Kasumi-1 (cell line): ENCODE results near the gene DLX3.

Experiments
- DNase-seq, 2 experiments: peaks; one replicate each; lab custom pipeline; 2025; lab: John Stamatoyannopoulos, UW

DLX3 gene

DNA sequence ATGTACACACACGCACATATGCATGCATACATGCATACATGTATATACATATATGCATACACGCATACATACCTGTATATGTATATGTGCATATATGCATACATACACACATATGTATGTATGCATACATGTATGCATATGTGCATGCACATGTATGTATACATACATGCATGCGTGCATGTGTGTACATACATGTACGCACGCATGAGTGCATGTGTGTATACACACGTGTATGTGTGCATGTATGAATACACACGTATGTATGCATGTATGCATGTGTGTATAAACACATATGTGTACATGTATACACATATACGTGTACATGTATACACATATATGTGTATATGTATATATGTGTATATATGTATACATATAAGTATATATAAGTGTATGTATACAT lies 28.5 kb upstream of the DLX3 start:
- DNase-seq, result no peak

DNA sequence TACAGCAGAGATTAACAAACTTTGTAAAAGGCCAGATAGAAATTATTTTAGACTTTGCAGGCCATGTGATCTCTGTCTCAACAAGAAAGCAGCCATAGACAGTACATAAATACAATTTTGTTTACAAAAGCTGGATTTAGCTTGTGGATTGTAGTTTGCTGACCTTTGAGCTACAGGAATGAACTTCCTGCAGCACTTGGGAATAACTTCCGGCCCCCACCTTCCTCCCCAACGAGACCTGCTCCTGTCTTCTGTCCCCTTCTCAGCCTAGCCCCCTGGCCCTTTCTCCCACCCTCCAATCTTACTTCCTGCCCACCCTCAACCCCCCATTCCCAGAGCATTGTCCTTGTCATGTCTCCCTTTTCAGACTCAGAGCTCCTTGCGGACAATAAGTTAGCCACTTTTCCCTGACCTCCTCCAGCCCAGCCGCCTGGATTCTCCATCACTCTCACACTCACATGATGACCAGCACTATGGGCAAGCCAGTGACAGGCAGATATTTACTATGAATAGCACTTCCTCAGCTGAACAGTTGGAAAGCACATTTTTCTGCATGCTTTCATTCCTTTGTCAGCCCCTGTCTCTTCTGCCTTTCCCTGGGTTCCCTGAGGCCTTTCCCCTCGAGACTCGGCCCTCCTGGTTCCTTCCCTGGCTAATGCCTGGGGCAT lies 27.6 kb upstream of the DLX3 start:
- no peak for DNase-seq

DNA sequence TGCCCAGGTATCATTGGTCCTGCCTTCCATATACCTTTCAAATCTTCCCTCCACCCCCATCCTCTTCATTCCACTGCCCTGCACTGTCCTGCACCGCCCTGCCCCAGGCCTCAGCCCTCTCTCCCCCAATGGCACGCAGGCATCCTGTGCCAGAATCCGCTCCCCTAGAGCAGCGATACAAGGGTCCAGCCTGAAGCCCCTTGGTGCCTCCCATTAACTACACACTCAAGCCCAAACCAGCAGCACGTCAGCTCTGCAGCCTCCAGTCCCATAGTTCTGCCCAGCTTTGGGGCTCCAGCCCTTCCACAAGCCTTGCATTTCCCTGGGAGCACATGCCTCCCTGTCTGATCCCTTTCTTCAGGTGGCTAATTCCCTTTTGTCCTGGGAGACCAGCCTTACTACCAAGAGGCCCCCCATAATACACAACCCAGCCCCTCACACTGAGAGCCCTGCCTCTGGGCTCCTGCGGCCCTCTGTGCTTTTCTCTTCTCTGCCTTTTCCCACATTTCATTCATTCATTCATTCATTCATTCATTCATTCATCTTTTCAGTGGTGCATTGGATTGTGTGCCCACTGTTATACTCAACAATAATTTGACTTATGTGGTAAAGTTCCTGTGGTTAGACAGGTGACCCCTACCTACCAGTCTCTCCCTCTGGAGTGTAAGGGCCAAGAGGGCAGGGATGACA lies 26.8 kb upstream of the DLX3 start:
- DNase-seq, result no peak

DNA sequence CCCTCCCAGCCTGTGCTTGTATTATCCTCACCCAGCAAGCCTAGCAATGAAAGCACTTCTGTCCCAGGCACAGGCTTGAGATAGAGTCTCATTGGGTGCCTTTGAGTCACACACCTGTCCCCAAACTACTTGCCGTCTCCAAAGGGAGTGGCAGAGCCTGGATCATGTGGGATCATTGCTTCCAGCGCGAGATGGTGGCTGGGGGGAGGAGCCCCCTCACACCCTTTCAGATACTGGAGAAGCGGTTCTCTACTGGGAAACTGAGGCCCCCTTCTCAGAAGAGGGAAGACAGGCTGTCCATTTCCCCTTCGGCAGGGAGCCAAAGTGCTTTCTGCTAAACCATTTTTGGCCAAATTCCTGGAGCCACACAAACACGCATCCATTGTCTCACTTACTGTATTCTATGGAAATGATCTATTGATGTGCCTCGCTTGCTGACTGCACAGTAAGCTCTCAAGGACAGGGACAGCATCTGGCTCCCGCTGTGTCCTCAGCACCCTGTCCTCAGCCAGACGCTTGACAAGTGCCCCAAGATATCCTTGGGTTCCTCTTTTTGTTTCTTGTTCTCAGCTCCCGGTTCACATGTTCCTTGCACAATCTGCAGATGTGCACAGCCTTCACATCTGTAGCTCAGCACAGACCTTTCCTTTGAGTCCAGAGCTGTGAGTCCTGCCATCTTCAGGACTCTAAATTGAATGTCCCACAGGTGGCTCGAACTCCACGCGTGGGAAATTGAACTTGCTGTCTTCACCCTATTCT lies 26.0 kb upstream of the DLX3 start:
- DNase-seq, result peak; percentile 95 to 97

DNA sequence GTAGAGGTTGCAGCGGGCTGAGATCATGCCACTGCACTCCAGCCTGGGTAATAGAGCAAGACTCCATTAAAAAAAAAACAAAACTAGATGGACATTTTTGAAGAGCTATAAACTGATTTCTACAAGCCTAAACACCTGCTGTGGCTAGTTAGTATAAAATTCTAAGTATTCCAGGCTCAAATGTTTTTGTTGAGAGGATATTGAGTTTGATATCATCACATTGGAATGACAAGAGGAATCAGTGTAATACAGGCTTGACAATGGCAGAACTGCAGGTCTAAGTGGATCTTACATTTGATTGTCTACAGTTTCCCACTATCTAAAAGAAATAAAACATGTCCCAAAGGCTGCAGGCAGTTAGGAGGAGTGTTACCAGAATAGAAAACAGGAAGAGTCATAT lies 23.9 kb upstream of the DLX3 start:
- DNase-seq, result no peak

DNA sequence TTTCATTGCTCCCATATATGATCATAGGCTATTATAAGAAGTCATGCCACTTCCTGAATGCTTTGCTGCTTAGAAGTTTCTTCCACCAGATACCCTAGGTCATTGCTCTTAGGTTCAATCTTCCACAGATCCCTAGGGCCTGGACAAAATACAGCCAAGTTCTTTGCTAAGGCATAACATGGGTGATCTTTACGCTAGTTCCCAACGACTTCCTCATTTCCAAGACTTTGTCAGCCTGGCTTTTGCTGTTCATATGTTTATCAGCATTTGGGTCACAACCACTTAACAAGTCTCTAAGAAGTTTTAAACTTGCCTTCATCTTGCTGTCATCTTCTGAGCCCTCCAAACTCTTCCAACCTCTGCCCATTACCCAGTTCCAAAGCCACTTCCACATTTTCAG lies 20.1 kb upstream of the DLX3 start:
- DNase-seq, result peak; percentile 15 to 17

DNA sequence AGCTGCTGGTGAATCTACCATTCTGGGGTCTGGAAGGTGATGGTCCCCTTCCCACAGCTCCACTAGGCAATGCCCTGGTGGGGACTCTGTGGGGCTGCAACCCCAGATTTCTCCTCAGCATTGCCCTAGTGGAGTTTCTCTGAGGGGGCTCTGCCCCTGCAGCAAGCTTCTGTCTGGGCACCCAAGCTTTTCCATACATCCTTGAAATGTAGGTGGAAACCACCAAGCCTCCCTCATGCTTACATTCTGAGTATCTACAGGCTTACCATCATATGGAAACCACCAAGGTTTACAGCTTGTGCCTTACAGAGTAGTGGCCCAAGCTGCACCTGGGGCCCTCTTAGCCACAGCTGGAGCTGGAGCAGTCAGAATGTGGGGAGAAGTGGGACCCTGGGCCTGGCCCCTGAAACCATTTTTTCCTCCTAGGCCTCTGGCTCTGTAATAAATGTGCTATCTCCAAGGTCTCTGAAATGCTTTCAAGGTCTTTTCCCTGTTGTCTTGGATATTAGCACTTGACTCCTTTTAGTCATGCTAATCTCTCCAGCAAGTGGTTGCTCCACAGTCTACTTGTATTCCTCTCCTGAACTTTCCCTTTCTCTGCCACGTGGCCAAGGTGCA lies 19.6 kb upstream of the DLX3 start:
- DNase-seq, result no peak

DNA sequence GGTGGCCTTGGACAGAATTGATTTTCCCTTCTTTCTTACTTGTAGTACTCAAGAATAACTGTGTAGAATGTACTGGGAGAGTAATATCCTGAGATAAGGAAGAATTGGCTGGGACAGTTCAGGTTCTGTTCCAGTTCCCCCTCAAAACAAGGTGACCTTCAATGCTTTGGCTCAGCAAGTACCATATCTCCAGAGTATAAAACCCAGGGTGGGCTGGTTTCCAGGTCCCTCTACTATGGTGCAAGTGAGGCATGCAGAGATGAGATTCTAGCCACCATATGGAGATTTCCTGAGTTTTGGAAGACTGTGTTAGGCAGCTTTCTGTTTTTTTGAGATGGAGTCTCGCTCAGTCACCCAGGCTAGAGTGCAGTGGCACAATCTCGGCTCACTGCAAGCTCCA lies 18.1 kb upstream of the DLX3 start:
- DNase-seq, result no peak

DNA sequence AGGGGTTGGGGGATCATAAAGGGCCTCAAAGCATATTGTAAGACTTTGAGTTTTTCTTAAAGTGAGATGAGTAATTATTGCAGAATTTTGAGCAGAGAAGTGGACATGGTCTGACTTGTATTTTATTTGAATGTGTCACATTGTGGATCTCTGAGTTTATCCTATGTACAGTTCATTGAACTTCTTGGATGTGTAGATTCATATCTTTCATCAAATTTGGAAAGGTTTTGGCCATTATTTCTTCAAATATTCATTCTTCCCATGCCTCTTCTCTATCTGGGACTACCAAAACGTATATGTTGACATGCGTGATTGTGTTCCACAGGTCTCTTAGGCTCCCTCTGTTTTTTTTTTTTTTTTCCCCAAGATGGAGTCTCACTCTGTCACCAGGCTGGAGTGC lies 14.3 kb upstream of the DLX3 start:
- no peak for DNase-seq

DNA sequence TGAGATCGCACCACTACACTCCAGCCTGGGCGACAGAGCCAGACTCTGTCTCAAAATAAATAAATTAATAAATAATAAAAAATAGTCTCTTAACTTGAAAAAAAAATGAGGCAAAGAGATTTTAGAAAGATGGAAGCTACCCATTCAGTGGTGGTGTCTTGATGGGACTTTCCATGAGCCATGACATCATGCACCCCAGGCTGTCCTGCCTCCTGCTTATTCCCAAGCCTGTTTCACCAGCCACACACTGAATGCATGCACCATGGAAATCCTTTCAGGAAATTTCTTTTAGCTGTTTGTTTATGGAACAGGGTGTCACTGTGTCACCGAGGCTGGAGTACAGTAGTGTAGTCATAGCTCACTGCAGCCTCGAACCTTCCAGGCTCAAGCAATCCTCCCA lies 8.9 kb upstream of the DLX3 start:
- DNase-seq, result no peak

DNA sequence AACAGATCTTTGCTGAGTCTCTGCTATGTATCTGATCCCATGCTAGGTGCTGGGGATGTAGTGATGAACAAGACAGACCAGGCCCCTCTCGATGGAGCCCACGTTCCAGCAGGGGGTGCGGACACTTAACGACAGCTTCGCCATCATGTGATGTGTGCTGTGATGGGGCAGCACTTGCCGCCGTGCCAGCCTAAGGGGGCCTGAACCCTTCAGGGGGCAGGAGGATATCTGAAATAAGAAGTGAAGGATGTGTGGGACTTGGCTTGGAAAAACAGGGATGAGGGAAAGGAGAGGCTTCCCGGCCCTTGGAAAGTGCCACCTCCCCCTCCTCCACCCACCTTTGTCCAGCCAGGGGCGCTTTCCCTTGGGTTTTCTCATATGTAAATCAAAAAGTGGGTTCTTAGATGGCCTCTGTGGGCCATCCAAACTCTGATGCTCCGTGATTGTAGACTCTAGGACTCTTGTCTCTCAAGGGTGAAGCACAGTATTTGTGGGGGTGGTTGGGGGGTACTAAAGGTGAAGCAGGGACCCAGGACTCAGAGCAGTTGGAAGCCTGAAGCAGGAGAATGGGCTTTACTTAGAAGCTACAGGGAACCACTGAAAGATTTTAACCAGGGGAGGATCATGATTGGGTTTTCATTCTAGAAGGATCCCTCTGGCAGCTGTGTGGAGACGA lies 4.0 kb upstream of the DLX3 start:
- no peak for DNase-seq

DNA sequence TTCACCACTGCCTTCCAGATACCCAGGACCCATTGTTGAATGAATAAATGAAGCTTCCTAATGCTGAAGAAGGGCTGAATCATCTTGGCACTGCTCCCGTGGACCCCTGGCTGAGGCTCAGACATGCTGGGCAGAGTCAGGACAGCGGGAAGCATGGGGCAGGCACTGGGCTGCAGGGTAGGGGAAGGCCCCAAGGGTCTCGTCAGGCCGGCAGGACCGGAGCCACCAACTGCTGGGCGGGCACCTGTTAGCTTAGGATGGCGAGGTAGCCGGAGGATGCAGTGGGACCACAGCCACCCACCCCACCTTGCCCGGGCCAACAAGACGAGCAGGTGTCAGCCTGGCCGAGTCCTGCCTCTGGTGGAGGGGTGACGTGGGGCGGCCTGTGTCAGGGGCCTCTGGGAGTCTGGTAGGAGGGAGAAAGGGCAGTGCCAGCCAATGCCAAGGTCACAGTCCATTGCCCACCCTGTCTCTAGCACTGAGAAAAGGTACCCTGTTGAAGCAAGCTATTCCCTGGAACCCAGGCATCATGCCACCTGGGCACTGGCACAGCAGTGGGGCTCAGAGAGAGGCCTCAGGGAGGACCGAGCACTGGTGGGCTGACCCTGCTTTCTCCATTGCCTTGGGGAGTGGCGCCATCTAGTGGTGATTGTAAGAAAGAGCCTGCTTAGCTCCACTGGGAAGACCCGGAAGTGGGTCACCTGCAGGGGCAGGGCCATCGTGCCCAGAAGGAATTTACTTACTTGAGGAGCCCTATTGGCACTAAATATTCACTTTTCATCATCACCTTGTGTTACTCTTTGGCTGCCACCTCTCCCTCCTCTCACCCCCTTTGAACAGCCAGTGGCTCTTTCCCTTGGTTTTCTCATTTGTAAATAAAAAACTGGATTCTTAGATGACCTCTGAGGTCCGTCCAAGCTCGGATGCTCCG lies 3.0 kb upstream of the DLX3 start:
- DNase-seq, result peak; percentile 89 to 97

DNA sequence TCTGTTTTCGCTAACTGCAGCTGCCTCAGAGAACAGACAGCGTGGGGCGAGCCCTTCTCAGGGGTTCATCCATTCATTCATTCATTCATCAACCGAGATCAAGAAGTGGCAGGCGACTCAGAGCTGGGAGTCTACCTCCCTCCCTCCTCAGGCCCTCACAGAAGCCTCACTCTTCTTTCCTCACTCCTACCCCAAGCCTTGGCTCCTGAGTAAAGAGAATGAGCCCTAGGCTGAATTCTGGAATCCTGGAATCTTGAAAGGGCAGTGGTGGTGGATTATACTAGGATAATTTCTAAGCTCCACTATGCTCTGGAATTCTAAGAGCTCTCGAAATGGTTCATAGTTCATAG lies 2.3 kb upstream of the DLX3 start:
- DNase-seq, result no peak

DNA sequence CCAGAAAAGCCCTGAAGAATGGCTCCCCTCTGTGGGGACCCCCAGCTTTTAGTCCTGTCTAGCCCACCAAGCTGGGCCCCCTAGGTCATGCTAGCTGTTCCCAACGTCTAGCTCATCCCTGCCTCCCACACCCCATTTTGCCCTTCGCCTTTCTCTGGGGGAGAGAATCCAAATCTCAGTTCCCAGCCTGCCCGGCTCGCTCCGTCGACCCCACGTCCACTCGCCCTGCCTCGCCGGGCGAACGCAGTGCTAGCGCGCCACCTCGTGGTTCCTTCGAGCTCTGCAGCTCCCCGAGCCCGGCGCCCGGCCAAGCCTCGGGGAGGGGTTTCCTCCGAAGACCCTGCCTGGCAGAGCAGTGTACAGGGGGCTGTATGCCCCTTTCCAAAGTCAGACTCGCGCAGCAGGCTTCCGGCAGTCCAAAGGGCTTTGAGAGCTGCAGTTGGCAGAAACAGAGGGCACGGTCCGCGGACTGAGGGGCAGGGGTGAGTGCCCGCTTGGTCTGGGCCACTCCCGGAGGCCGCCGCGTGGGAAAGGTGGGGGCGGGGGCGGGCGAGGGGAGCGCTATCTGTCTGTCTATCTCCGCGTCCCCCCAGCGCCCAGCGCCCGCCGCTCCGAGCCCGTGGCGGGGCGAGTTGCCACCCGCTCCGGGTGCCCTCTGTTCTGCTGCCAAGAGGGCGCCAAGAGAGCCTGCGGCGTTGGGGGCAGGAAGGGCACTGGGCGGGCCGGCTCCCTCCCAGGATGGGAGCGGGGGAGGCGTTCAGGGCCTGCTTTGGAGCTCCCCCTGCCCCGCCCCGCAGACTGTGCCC lies 1.7 kb upstream of the DLX3 start:
- DNase-seq, result peak; percentile 43 to 56

DNA sequence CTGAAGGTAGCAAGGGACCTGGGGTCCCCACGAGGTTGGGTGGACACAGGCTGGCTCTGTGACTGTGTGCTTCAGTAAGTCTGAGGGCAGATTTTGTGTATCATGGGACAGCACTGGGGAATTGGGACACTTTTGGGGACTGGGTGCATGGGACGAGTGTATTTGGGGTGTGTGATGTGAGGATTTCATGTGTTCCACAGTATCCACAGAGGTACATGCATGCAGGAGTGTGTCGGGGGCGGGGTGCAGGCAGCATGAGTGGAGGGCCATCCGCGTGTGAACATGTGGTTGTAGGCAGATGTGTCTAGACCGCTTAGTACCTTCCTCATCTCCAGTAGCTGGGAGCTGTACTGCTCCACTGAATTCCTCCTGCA lies 1.1 kb upstream of the DLX3 start:
- DNase-seq, result no peak

DNA sequence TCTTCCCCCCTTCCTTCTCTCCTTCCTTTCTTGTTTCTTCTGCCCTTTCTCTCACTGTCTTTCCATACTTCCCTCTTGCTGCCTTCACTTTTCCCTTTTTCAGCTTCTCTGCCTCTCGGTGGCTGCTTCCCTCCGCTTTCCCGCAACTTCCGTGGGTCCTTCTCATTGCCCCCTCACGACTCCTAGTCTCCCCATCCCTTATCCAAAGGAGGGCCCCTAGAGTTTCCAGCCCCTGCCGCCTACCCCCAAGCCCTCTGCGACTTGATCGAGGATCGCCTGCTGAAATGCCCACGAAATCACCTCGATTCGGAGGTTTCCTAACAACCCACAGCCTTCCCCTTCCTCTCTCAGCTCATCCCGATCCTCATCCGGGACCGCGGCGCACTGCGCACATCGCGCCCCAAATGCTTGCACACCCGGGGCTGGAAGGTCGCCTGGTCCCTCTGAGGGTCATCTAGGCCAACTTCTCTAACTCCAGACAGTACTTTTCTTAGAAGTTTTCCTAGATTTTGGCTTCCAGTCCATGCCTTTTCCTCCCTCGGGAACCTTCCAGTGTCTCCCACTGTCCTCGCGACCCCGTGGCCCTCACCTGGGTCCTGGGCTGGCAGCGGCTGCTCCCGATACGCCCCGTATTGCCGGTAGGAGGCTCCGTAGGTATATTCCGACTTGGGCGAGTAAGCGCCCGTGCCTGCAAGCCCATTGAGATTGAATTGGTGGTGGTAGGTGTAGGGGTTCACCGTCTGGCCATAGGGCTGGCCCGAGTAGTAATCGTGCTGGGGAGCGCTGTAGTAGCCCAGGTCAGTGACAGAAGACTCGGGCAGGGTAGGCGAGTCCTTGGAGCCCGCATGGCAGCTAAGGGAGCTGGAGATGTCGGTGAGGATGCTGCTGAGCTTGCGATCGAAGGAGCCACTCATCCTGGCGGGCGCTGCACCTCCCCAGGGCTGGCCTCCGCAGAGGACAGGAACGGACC lies 654 bp downstream of the DLX3 start:
- DNase-seq, result no peak

DNA sequence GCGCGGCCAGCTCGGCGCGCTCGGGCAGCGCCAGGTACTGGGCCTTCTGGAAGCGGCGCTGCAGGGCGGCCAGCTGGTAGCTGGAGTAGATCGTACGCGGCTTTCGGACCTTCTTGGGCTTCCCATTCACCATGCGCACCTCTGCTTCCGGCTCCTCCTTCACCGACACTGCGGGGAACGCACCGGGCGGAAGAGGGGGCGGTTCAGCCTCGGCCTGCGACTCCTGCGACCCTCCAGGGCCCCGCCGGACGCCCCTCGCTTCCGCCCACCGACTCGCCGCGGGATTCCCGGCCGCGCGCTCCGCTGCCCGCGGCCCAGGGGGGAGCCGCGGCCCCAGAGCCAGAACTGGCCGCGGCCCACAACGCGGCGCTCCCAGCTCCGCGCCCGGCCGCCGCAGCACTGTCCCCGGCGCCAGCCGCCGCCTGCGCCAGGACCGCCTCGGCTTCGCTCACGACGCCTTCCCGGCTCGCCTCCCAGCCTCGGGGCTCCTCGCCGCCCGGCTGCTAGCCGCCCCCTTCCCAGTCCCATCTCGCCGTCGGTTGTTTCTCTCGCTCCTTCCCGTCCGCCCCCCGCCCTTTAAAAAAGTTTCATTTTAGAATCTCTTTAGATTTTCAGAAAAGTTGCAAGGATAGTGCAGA lies 1.5 kb downstream of the DLX3 start:
- DNase-seq, result no peak

DNA sequence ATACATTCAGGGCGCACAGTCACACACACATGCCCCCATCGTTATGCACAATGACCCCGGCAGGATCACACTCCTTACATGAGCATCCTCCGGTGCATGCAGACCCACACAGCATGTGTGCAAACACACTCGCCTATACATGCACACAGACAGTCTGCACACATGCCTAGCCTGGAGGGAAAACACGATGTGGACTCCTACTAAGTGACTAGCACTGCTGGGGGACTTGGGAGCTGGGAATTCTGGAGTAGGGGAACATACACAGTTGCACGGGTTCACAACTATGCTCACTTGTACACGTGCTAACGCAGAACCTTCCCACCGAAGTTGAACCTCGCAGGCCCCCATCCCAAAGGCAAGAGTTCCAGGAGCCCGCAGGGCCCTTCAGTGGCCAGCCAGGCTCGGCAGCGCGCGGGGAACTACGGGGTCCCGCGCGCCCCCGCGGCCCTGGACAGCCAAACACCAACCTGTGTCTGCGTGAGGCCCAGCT lies 2.0 kb downstream of the DLX3 start:
- DNase-seq, result no peak
